GM23248 (cell line): ENCODE data around the gene TECPR2. TPM values are rescaled to one million over a fixed set of nuclear protein-coding genes. Genes with fewer than 3 reads are reported as not detected.

Experiments used
- DNase-seq: peaks from one replicate; pipeline ENCODE4 v3.0.0-alpha.2; 2015
- H2AFZ ChIP-seq: fragments of 200-600 bp; sonication (generic); 2 replicates; pipeline ENCODE4 v1.6.1; 2016; ENCODE audit warnings: antibody characterized with exemption
- H3F3A ChIP-seq: fragments of 200-600 bp; sonication (generic); 2 replicates; pipeline ENCODE4 v1.6.1; 2016; ENCODE audit warnings: mild to moderate bottlenecking, antibody characterized with exemption, mixed run types; ENCODE audit not compliant: insufficient read depth
- H3K27ac ChIP-seq: fragments of 200-600 bp; sonication (generic); 2 replicates; pipeline ENCODE4 v1.5.1; 2016; ENCODE audit warnings: mild to moderate bottlenecking
- H3K27me3 ChIP-seq: fragments of 200-600 bp; sonication (generic); replicated peaks from 2 replicates; pipeline ENCODE4 v1.6.1; 2016; ENCODE audit warnings: mild to moderate bottlenecking; ENCODE audit not compliant: insufficient read depth
- H3K36me3 ChIP-seq: fragments of 200-600 bp; sonication (generic); 2 replicates; pipeline ENCODE4 v1.6.1; 2016; ENCODE audit warnings: low read depth, mild to moderate bottlenecking
- H3K4me1 ChIP-seq: fragments of 200-600 bp; sonication (generic); 2 replicates; pipeline ENCODE4 v1.6.1; 2016; ENCODE audit warnings: mild to moderate bottlenecking; ENCODE audit not compliant: insufficient read depth
- H3K4me2 ChIP-seq: fragments of 200-600 bp; sonication (generic); one replicate; pipeline ENCODE4 v1.6.1; 2016; ENCODE audit warnings: mild to moderate bottlenecking; ENCODE audit not compliant: unreplicated experiment
- H3K4me3 ChIP-seq: fragments of 200-600 bp; sonication (generic); 2 replicates; pipeline ENCODE4 v1.5.1; 2016; ENCODE audit warnings: mild to moderate bottlenecking
- H3K79me2 ChIP-seq: fragments of 200-600 bp; sonication (generic); 2 replicates; pipeline ENCODE4 v1.6.1; 2016; ENCODE audit warnings: mild to moderate bottlenecking; ENCODE audit not compliant: insufficient read depth
- H3K9ac ChIP-seq: fragments of 200-600 bp; sonication (generic); 2 replicates; pipeline ENCODE4 v1.6.1; 2016; ENCODE audit warnings: mild to moderate bottlenecking
- H3K9me2 ChIP-seq: fragments of 200-600 bp; sonication (generic); 2 replicates; pipeline ENCODE4 v1.6.1; 2016; ENCODE audit warnings: mixed run types, mild to moderate bottlenecking, moderate library complexity; ENCODE audit not compliant: insufficient read depth
- H3K9me3 ChIP-seq: fragments of 200-600 bp; sonication (generic); one replicate; pipeline ENCODE4 v1.6.1; 2017; ENCODE audit warnings: low read depth
- H4K20me1 ChIP-seq: fragments of 200-600 bp; sonication (generic); 2 replicates; pipeline ENCODE4 v1.6.0; 2016; ENCODE audit not compliant: insufficient read depth
- EZH2 ChIP-seq: fragments of 200-600 bp; sonication (generic); IDR thresholded peaks from 2 replicates; pipeline ENCODE4 v1.6.1; 2018; ENCODE audit warnings: antibody characterized with exemption, mild to moderate bottlenecking; ENCODE audit not compliant: insufficient read depth, poor library complexity, severe bottlenecking
- EZH2phosphoT487 ChIP-seq: fragments of 200-600 bp; sonication (generic); IDR thresholded peaks from 2 replicates; pipeline ENCODE4 v1.6.1; 2018; ENCODE audit warnings: antibody characterized with exemption, moderate library complexity, mild to moderate bottlenecking, low read depth; ENCODE audit not compliant: insufficient read depth
- WGBS, 2 experiments: methylation state at CpG; one replicate each; pipeline ENCODE4 v1.1.6; 2015 to 2017; ENCODE audit warnings: low lambda C conversion rate in 2 of 2, low coverage in 1 of 2; ENCODE audit errors: missing lambda C conversion rate in 2 of 2; 5-methylcytosine and 5-hydroxymethylcytosine counted together
- in situ Hi-C: fragments of 300-500 bp; cut with MboI; formaldehyde crosslinking; loops from 2 replicates; pipeline ENCODE4 v1.15.0; 2020
- polyA plus RNA-seq: library from polyadenylated mRNA; unstranded; fragments of >200 nt; fragmentation: Nextera tagmentation; extraction: Ambion mirVana; gene quantifications from 2 replicates; pipeline ENCODE4 v1.2.1, GENCODE V29; 2016
- total RNA-seq: library from RNA; depleted of rRNA; stranded (reverse); fragments of >200 nt; shearing (Covaris generic); gene quantifications from 2 replicates; pipeline ENCODE4 v1.2.3, GENCODE V29; 2014

TECPR2 gene
- total and polyA plus RNA-seq, 2 experiments from 2014 or later, result 11.4 to 15.8 TPM

GRCh38 chr14:102472791-102473150, 110.0 kb downstream of the TECPR2 start:
- Histone ChIP-seq H3K27me3 (no peaks in the 10 kb centered on the region), H3K36me3 (no peaks in the 10 kb centered on the region; the same call in 1 of the 2 replicates), H2AFZ (no peak overlapping the region), H3K4me1 (no peaks in the 10 kb centered on the region), H3K4me2 (no peak overlapping the region), H3K9ac (no peak overlapping the region), H3K79me2 (no peaks in the 10 kb centered on the region), H3K27ac (no peak overlapping the region), H4K20me1 (no peaks in the 10 kb centered on the region), H3K4me3 (no peak overlapping the region), H3F3A (no peaks in the 10 kb centered on the region), H3K9me2 (no peaks in the 10 kb centered on the region), H3K9me3 (no peaks in the 10 kb centered on the region)
- 86 to 87% methylated on average over 9 of the region's 9 CpGs for WGBS, 2 experiments
- in situ Hi-C loops, result no loop called here
- DNase-seq, result no peak
- no peak for TF ChIP-seq EZH2
- no peak for TF ChIP-seq EZH2phosphoT487

- no peak overlapping the region for H3K27ac ChIP-seq
- no peak overlapping the region for H3K9ac ChIP-seq
- H2AFZ ChIP-seq, result no peak overlapping the region
- no peaks in the 10 kb centered on the region for H3K4me1 ChIP-seq
- no peaks in the 10 kb centered on the region for H3K27me3 ChIP-seq
- no peak overlapping the region for H3K4me3 ChIP-seq
- no peaks in the 10 kb centered on the region for H3K9me3 ChIP-seq
- H3K4me2 ChIP-seq, result no peak overlapping the region
- in situ Hi-C loops, result no loop called here
- H3K36me3 ChIP-seq, result no peaks in the 10 kb centered on the region; the same call in 1 of the 2 replicates
- DNase-seq, result no peak
- H3F3A ChIP-seq, result no peaks in the 10 kb centered on the region
- TF ChIP-seq EZH2phosphoT487, result no peak
- TF ChIP-seq EZH2, result no peak
- no peaks in the 10 kb centered on the region for H4K20me1 ChIP-seq
- H3K9me2 ChIP-seq, result no peaks in the 10 kb centered on the region
- H3K79me2 ChIP-seq, result no peaks in the 10 kb centered on the region
- 100% methylated on average over 2 of the region's 2 CpGs for WGBS, 2 experiments
These were observed 110.8 kb downstream of the TECPR2 start for GRCh38 chr14:102473559-102473958.

GRCh38 chr14:102474934-102475333, 112.2 kb downstream of the TECPR2 start:
- Histone ChIP-seq H3F3A (no peaks in the 10 kb centered on the region), H3K4me2 (no peak overlapping the region), H3K27ac (no peak overlapping the region), H3K79me2 (no peaks in the 10 kb centered on the region), H3K9me3 (no peaks in the 10 kb centered on the region), H3K4me3 (no peak overlapping the region), H3K36me3 (no peaks in the 10 kb centered on the region), H3K9me2 (no peaks in the 10 kb centered on the region), H3K27me3 (no peaks in the 10 kb centered on the region), H2AFZ (no peak overlapping the region), H4K20me1 (no peaks in the 10 kb centered on the region), H3K4me1 (no peaks in the 10 kb centered on the region), H3K9ac (no peak overlapping the region)
- no peak for DNase-seq
- in situ Hi-C loops, result no loop called here
- 73 to 86% methylated on average over 5 of the region's 5 CpGs for WGBS, 2 experiments
- TF ChIP-seq EZH2 (no peak), EZH2phosphoT487 (no peak)

GRCh38 chr14:102479107-102479506, 116.4 kb downstream of the TECPR2 start:
- TF ChIP-seq EZH2 (no peak), EZH2phosphoT487 (no peak)
- no peaks in the 10 kb centered on the region for H3K9me3 ChIP-seq
- no peaks in the 10 kb centered on the region for H4K20me1 ChIP-seq
- no peak overlapping the region for H3K4me3 ChIP-seq
- H3K9ac ChIP-seq, result no peak overlapping the region
- DNase-seq, result no peak
- no peak overlapping the region for H3K27ac ChIP-seq
- H3K27me3 ChIP-seq, result no peaks in the 10 kb centered on the region
- no peak overlapping the region for H3K4me2 ChIP-seq
- no peak overlapping the region for H2AFZ ChIP-seq
- no peaks in the 10 kb centered on the region for H3K79me2 ChIP-seq
- WGBS, 2 experiments, result 64 to 88% methylated on average over 2 of the region's 2 CpGs
- in situ Hi-C loops, result no loop called here
- H3K36me3 ChIP-seq, result no peaks in the 10 kb centered on the region
- peaks cover 11% of the 10 kb centered on the region; the same call in 1 of the 2 replicates for H3K4me1 ChIP-seq
- no peaks in the 10 kb centered on the region; the same call in 1 of the 2 replicates for H3F3A ChIP-seq
- no peaks in the 10 kb centered on the region for H3K9me2 ChIP-seq

DNA sequence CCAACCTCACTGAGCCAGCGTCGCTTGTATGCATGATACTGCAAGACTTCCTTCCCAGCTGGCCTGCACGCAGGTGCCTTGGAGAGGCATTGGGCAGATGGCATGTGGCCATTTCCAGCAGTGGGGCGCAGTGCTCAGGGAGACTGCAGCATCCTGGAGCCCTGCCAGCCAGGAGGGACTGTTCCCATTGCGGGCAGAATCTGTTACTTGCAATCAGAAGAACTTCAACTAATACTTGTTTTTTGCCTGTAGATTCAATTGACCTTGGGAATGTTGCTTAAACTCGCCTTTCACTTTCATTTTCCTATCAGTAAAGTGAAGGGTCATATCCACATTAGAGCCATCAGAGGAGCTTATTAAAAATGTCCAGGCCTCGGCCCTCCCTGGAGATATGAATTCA, 117.0 kb downstream of the TECPR2 start:
- no peak overlapping the region for H3K4me2 ChIP-seq
- no peak overlapping the region for H3K27ac ChIP-seq
- peaks cover 11% of the 10 kb centered on the region; the same call in 1 of the 2 replicates for H3K4me1 ChIP-seq
- no peaks in the 10 kb centered on the region for H3K9me2 ChIP-seq
- no peaks in the 10 kb centered on the region for H4K20me1 ChIP-seq
- no peak for DNase-seq
- no peaks in the 10 kb centered on the region for H3K27me3 ChIP-seq
- in situ Hi-C loops, result no loop called here
- H3K36me3 ChIP-seq, result no peaks in the 10 kb centered on the region
- H3K4me3 ChIP-seq, result no peak overlapping the region
- no peaks in the 10 kb centered on the region for H3K9me3 ChIP-seq
- H3F3A ChIP-seq, result no peaks in the 10 kb centered on the region; the same call in 1 of the 2 replicates
- H2AFZ ChIP-seq, result no peak overlapping the region
- TF ChIP-seq EZH2phosphoT487, result no peak
- no peak for TF ChIP-seq EZH2
- no peaks in the 10 kb centered on the region for H3K79me2 ChIP-seq
- no peak overlapping the region for H3K9ac ChIP-seq
- WGBS, 2 experiments, result 98% methylated on average over 7 of the region's 7 CpGs
